HUES48 (cell line): ENCODE results near the gene TCEA3.

Source experiments
- H3K27ac ChIP-seq: one replicate; pipeline ENCODE4 v1.7.0; 2013; ENCODE audit warnings: low read depth, low read length, inconsistent platforms
- H3K27me3 ChIP-seq: 2 replicates; pipeline ENCODE4 v1.6.1; 2013; ENCODE audit warnings: mild to moderate bottlenecking, low read length; ENCODE audit not compliant: control insufficient read depth, insufficient read depth
- H3K36me3 ChIP-seq: 2 replicates; pipeline ENCODE4 v1.6.1; 2013; ENCODE audit warnings: low read length; ENCODE audit not compliant: control insufficient read depth, insufficient read depth
- H3K4me1 ChIP-seq: 2 replicates; pipeline ENCODE4 v1.6.1; 2013; ENCODE audit warnings: mild to moderate bottlenecking, low read length; ENCODE audit not compliant: control insufficient read depth, insufficient read depth
- H3K4me3 ChIP-seq: 2 replicates; pipeline ENCODE4 v1.5.1; 2013; ENCODE audit warnings: mild to moderate bottlenecking, low read depth, low read length
- H3K9ac ChIP-seq: 2 replicates; pipeline ENCODE4 v1.6.1; 2013; ENCODE audit warnings: mild to moderate bottlenecking, low read depth, low read length, moderate library complexity
- H3K9me3 ChIP-seq: 2 replicates; pipeline ENCODE4 v1.6.1; 2013; ENCODE audit warnings: low read length; ENCODE audit not compliant: control insufficient read depth, insufficient read depth

Gene TCEA3

DNA sequence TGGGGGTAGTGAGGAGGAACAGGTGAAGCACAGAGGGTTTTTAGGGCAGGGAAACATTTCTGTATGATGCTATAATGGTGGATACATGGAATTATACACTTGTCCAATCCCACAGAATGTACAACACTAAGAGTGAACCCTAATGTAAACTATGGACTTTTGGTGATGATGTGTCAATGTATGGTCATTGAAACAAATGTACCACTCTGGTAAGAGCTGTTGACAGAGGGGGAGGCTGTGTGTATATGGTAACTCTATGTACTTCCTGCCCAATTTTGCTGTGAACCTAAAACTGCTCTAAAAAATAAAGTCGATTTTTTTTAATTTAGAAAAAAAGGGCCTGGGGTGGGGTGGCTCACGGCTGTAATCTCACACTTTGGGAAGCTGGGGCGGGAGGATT, 36.5 kb upstream of the TCEA3 start:
- Histone ChIP-seq H3K27me3 (no peaks in the 10 kb centered on the region), H3K36me3 (no peaks in the 10 kb centered on the region), H3K9me3 (no peaks in the 10 kb centered on the region), H3K9ac (no peak overlapping the region), H3K27ac (no peak overlapping the region), H3K4me3 (no peak overlapping the region), H3K4me1 (no peaks in the 10 kb centered on the region)

DNA sequence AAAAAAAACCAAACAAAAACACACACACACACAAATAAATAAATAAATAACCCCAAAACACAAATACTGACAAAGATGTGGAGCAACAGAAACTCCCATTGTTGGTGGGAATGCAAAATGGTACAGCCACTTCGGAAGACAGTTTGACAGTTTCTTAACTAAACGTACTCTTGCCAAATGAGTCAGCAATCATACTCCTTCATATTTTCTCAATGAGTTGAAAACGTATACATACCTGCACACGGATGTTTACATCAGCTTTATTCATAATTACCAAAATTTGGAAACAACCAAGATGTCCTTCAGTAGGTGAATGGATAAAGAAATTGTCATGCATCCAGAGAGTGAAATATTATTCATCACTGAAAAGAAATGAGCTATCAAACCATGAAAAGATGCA, 36.0 kb upstream of the TCEA3 start:
- Histone ChIP-seq H3K36me3 (peaks cover 4% of the 10 kb centered on the region; the same call in 1 of the 2 replicates), H3K4me1 (no peaks in the 10 kb centered on the region), H3K27me3 (no peaks in the 10 kb centered on the region), H3K9ac (no peak overlapping the region), H3K9me3 (no peaks in the 10 kb centered on the region), H3K4me3 (no peak overlapping the region), H3K27ac (no peak overlapping the region)

DNA sequence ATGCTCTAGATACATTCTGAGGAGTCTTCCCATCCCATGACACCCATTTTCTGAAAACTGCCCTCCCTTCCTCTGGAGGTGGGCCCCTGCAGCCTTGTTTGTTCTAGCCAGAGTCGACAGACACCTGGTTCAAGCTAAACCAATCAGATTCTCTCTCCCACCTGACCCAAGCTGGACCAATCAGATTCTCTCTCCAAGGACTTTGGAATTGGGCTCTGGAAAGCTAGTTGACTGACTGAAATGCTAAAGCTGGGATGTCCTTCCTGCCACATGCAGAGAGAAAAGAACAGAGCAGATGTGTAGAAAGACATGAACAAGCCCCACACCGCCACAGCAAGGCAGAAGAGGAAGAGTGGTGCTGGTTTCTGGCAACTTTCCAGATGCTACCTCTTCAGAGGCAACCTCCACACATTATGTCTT, 34.8 kb upstream of the TCEA3 start:
- H3K27me3 ChIP-seq: no peaks in the 10 kb centered on the region
- H3K9me3 ChIP-seq: no peaks in the 10 kb centered on the region
- no peaks in the 10 kb centered on the region for H3K4me1 ChIP-seq
- H3K4me3 ChIP-seq: no peak overlapping the region
- no peak overlapping the region for H3K27ac ChIP-seq
- peaks cover 14% of the 10 kb centered on the region for H3K36me3 ChIP-seq
- H3K9ac ChIP-seq: no peak overlapping the region

DNA sequence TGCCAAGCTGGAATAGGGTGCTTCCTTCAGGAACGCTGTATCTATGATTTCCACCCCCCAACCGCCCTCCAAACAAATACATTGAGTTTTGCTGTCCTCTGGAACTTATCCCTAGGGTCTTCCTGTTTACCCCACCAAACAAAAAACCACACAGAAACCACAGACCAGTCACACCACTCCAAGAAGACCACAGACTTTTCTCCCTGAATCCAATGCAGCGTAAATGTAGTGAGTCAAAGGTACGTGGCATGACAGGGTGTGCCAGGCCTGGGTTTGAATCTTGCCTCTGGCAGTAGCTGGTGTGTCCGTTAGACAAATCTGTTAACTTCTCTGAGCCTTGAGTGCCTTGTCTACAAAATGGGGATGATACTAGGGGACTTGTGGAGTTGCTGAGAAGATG, 31.7 kb upstream of the TCEA3 start:
- H3K9ac ChIP-seq: no peak overlapping the region
- no peak overlapping the region for H3K4me3 ChIP-seq
- no peaks in the 10 kb centered on the region for H3K9me3 ChIP-seq
- H3K27me3 ChIP-seq: no peaks in the 10 kb centered on the region
- H3K27ac ChIP-seq: no peak overlapping the region
- H3K4me1 ChIP-seq: no peaks in the 10 kb centered on the region
- H3K36me3 ChIP-seq: peaks cover 30% of the 10 kb centered on the region

DNA sequence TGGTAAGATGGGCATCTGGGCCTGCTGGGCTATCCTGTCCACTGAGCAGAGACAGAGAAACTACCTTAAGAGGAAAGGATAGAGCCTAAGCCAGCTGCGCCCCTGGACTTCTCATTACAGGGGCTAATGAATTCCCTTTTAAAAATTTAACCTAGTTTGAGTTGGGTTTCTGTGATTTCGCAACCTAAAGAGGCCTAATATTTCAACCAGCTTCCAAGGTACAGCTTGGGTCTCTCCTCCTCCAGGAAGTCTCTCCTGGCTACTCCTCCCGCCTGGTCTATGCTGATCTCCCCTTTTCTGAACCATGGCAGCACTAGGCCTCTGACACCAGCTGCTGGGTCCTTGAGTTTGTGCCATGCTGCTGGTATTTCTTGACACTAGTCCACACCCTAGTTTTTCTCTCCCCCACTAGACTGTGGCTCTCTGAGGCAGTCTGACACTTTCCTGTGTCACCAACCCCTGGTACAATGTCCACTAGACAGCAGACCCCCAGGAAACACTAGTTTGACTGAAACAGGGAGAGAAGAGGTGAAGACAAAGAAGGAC, 29.0 kb upstream of the TCEA3 start:
- no peaks in the 10 kb centered on the region for H3K27me3 ChIP-seq
- H3K9me3 ChIP-seq: no peaks in the 10 kb centered on the region
- H3K36me3 ChIP-seq: peaks cover 44% of the 10 kb centered on the region
- no peak overlapping the region for H3K9ac ChIP-seq
- no peaks in the 10 kb centered on the region for H3K4me1 ChIP-seq
- no peak overlapping the region for H3K27ac ChIP-seq
- H3K4me3 ChIP-seq: no peak overlapping the region

DNA sequence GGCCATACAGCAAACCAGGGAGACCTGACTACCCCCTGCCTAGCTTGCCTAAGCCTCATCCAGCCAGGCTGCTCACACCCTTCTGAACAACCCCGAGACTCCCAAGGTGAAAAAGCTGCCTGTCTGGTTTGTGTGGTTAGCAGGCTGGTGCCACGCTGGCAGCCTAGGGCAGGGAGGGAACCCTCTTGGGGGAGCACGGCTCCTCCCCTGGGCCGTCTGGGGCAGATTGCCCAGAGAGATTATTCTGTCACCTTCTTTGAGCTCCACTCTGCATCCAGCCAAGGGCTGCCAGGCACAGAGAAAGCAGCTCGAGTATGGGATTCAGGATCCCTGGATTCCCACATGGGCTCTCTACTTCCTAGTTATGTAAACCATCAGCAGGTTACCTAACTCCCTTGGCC, 27.5 kb upstream of the TCEA3 start:
- Histone ChIP-seq H3K27ac (no peak overlapping the region), H3K36me3 (peaks cover 44% of the 10 kb centered on the region), H3K4me1 (no peaks in the 10 kb centered on the region), H3K4me3 (no peak overlapping the region), H3K27me3 (no peaks in the 10 kb centered on the region), H3K9me3 (no peaks in the 10 kb centered on the region), H3K9ac (no peak overlapping the region)

DNA sequence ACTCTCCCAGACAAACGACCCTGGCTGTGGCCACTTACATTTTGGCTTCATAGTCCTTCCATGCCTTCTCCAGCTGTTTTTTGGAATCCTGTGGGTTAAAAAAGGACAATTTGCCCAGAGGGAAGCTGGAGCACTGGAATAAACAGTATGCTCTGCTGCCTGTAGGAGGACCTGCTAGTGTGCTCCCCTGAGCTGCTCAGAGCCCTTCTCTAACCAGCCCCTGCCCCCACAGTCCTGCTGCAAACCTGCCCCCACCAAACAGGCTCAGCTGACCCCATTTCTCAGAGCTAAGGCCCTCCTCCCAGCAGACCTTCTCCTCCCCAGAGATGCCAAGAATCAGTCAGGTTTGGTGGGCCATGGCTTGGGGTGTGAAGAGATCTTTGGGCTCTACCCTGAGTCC, 26.9 kb upstream of the TCEA3 start:
- Histone ChIP-seq H3K9ac (no peak overlapping the region), H3K4me3 (no peak overlapping the region), H3K36me3 (peaks cover 44% of the 10 kb centered on the region), H3K27ac (no peak overlapping the region), H3K4me1 (no peaks in the 10 kb centered on the region), H3K27me3 (no peaks in the 10 kb centered on the region), H3K9me3 (no peaks in the 10 kb centered on the region)

- Histone ChIP-seq H3K36me3 (peaks cover 44% of the 10 kb centered on the region), H3K9me3 (no peaks in the 10 kb centered on the region), H3K4me3 (no peak overlapping the region), H3K27me3 (no peaks in the 10 kb centered on the region), H3K4me1 (no peaks in the 10 kb centered on the region), H3K27ac (no peak overlapping the region), H3K9ac (no peak overlapping the region)
Observed at GRCh38 chr1:23450894-23451293, 26.3 kb upstream of the TCEA3 start.

GRCh38 chr1:23449958-23450357, 25.4 kb upstream of the TCEA3 start:
- Histone ChIP-seq H3K27me3 (no peaks in the 10 kb centered on the region), H3K9ac (no peak overlapping the region), H3K9me3 (no peaks in the 10 kb centered on the region), H3K27ac (no peak overlapping the region), H3K4me1 (no peaks in the 10 kb centered on the region), H3K36me3 (peaks cover 36% of the 10 kb centered on the region), H3K4me3 (no peak overlapping the region)

DNA sequence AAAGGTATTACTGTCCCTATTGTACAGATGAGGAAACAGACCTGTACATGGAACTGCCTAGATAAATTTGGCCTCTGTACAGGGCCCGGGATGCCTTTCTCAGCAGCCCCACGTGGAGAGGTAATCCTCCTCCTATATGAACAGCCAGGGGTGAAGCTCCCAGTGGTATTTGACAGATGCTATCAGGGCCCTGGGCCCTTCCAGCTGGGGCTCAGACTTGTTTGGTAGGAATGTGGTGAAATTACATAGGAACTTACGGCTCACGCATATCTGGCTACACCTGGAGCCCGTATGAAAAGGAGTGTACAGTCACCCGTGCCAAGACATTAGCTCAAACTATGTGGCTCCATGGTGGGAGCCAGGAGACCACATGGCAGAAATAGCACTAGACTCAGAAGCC, 24.8 kb upstream of the TCEA3 start:
- Histone ChIP-seq H3K27ac (no peak overlapping the region), H3K27me3 (no peaks in the 10 kb centered on the region), H3K9ac (no peak overlapping the region), H3K9me3 (no peaks in the 10 kb centered on the region), H3K36me3 (peaks cover 30% of the 10 kb centered on the region), H3K4me3 (no peak overlapping the region), H3K4me1 (no peaks in the 10 kb centered on the region)

DNA sequence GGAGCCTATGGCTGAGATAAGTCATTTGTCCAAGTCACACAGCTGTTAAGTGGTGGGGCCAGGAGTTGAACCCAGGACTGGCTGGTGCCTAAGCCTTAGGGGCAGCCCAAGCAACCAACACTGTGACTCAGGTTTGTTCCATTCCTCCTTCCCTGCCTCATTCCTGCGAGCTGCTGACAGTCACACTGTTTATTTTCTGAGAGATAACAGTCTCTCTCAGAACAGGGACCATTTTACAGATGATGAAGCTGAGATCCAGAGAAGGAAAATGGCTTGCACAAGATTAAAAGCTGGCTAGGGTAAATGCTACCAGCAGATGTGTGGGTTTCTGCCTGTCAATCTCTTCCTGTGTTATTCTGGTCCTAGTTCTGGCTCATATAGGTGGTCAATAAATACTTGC, 24.3 kb upstream of the TCEA3 start:
- Histone ChIP-seq H3K4me1 (no peaks in the 10 kb centered on the region), H3K9me3 (no peaks in the 10 kb centered on the region), H3K27me3 (no peaks in the 10 kb centered on the region), H3K4me3 (no peak overlapping the region), H3K27ac (no peak overlapping the region), H3K9ac (no peak overlapping the region), H3K36me3 (peaks cover 29% of the 10 kb centered on the region)
